BJ (cell line): ENCODE measurements around the gene CPNE5. TPM values are rescaled to one million over a fixed set of nuclear protein-coding genes. Genes with fewer than 3 reads are reported as not detected.

Source experiments
- CTCF ChIA-PET: fragments of 350-600 bp; formaldehyde crosslinking; extraction: SDS; loops from one replicate; lab custom pipeline; 2021; ENCODE audit warnings: antibody characterized with exemption, inconsistent platforms; lab: Yijun Ruan, JAX
- POLR2A ChIA-PET: fragments of 300-600 bp; sonication (Branson Sonifier 250); formaldehyde crosslinking; extraction: SDS; loops from one replicate; lab custom pipeline; 2021; ENCODE audit warnings: antibody characterized with exemption; lab: Charles Lee
- DNase-seq: peaks from one replicate; pipeline ENCODE4 v3.0.0-alpha.2; 2011; ENCODE audit warnings: low read depth
- H3K27me3 ChIP-seq: 2 replicates; pipeline ENCODE4 v1.6.0; 2011; ENCODE audit warnings: low read length; ENCODE audit not compliant: control insufficient read depth, insufficient read depth
- H3K36me3 ChIP-seq: 2 replicates; pipeline ENCODE4 v1.5.1; 2011; ENCODE audit warnings: low read length; ENCODE audit not compliant: control insufficient read depth, insufficient read depth
- H3K4me3 ChIP-seq: 2 replicates; pipeline ENCODE4 v1.5.1; 2011; ENCODE audit warnings: low read depth, mild to moderate bottlenecking, control low read depth, low read length
- CTCF ChIP-seq: IDR thresholded peaks from 2 replicates; pipeline ENCODE4 v1.5.1; 2011; ENCODE audit warnings: low read depth, mild to moderate bottlenecking, control low read depth, inconsistent platforms, low read length, moderate library complexity; ENCODE audit not compliant: insufficient read depth
- polyA plus RNA-seq: library from polyadenylated mRNA; depleted of rRNA; stranded (reverse); fragments of >200 nt; gene quantifications from 2 replicates; pipeline ENCODE4 v1.2.3, GENCODE V29; 2011

The CPNE5 gene
- polyA plus RNA-seq, 1 experiment: 0.09 TPM

DNA sequence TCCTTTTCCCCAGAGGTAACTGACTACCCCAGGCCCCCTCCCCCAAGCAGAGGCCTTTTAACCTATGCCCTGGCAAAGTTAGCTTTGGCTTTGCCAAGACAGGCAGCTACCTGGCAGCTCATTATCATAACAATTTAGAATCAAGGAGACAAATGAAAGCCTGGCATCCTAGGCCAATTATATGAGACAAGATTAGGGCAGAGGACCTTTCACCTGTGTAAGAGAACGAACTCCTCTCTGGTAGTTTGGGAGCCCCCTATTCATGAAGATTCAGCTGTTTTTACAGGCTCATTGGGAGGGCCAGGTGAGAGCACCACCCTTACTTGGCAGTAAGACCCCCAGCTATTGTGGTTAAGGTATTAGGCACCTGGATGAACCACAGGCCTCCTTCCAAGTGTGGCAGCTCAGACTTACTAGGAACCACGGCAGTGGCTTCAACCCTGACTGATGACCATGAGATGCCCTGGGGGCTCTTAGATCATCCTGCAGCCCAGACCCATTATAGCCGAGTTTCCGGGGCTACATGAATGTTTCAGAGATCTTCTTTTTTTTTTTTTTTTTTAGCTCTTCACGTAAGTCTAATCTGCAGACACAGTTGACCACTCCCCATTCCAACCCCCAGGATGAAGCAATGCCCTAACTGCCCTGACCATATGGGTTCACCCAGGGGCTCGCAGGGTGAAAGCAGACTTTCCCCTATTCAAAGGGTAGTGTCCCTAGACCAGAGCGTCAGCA, 85.4 kb downstream of the CPNE5 start:
- ChIA-PET POLR2A (interaction anchor here (0.6 kb wide), 1 partner anchor 126 kb away, joined by 8 read pairs; no protein-coding TSS in a partner anchor), CTCF (interaction anchor here (0.8 to 4.5 kb wide), 8 partner anchors 10 to 138 kb away, joined by 3 to 20 read pairs (median 4); no protein-coding TSS in a partner anchor)
- no peak overlapping the region for H3K4me3 ChIP-seq
- DNase-seq: no peak
- H3K36me3 ChIP-seq: no peaks in the 10 kb centered on the region
- TF ChIP-seq CTCF: no peak
- no peaks in the 10 kb centered on the region for H3K27me3 ChIP-seq

DNA sequence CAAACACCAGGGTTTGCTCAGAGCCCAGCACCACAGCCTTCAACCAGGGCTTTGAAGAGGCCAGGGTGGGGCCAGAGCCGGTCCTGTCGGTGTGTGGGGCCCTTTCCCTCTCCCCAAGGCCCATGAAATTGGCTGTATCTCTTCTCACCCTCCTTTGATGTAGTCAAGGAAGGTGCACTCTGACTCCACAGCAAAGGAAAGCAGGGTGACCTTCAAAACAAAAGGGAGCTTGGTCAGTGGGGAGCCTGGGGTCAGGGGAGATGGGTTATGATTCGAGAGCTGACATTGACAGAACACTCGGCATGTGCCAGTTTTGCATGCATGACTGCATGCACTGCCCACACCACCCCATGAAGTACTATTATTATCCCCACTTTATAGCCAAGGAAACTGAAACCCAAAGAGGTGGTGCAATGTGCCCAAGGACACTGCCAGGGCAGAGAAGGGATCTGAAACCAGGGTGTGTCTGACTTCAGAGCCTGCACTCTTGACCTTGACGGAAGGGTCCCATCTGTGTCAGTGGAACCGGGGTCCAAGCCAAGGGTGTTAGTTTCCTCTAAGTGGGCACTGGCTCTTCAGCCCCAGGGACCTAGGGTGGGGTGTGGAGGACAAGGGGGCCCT, 86.2 kb downstream of the CPNE5 start:
- no peaks in the 10 kb centered on the region for H3K36me3 ChIP-seq
- POLR2A ChIA-PET: no interaction called here
- no peaks in the 10 kb centered on the region; the same call in 1 of the 2 replicates for H3K27me3 ChIP-seq
- TF ChIP-seq CTCF: no peak
- DNase-seq: no peak
- no peak overlapping the region for H3K4me3 ChIP-seq
- CTCF ChIA-PET: interaction anchor here (0.8 to 4.5 kb wide), 7 partner anchors 11 to 138 kb away, joined by 3 to 20 read pairs (median 5); no protein-coding TSS in a partner anchor

DNA sequence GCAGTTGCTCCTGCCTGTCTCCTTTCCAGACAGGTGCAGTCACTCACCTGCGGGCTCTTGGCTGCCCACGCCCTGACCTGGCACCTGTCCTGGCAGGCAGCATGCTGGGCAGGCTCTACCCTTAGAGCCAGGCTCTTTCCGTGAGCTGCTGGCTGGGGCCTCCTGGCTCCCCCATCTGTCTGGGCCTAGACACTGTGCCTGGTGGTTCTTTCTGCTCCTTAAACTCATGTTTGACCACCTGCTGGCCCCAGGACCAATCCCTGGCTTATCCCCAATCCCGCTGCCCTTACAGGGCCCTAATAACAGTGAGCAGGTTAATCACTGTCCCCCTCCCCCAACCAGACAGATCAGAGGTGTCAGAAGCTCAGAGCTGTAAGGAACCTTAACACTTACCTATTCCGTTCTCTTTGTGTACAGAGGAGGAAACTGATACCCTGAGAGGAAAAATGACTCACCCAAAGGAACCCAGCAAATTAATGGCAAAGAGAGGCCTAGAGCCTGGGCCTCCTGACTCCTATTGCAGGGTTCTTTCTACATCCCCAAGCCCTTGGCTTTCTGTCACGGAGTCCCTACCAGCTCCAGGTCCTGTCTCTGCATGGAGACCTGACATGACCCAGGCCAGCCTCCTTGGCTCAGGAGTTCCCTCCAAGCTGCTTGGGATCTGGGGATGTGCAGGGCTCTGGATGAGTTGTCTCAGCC, 86.9 kb downstream of the CPNE5 start:
- no peak for DNase-seq
- ChIA-PET POLR2A (no interaction called here), CTCF (interaction anchor here (1.1 to 4.5 kb wide), 5 partner anchors 12 to 137 kb away, joined by 3 to 20 read pairs (median 15); no protein-coding TSS in a partner anchor)
- H3K4me3 ChIP-seq: no peak overlapping the region
- no peaks in the 10 kb centered on the region for H3K36me3 ChIP-seq
- no peak for TF ChIP-seq CTCF
- H3K27me3 ChIP-seq: no peaks in the 10 kb centered on the region; the same call in 1 of the 2 replicates

- ChIA-PET POLR2A (no interaction called here), CTCF (interaction anchor here (1.1 to 4.5 kb wide), 4 partner anchors 15 to 136 kb away, joined by 3 to 20 read pairs (median 18); no protein-coding TSS in a partner anchor)
Observed at GRCh38 chr6:36751833-36752186, 87.4 kb downstream of the CPNE5 start.

More at GRCh38 chr6:36751833-36752186, 87.4 kb downstream of the CPNE5 start:
- no peak overlapping the region for H3K4me3 ChIP-seq
- DNase-seq: no peak
- no peaks in the 10 kb centered on the region; the same call in 1 of the 2 replicates for H3K27me3 ChIP-seq
- no peak for TF ChIP-seq CTCF
- H3K36me3 ChIP-seq: no peaks in the 10 kb centered on the region
